Measurements from ENCODE around the gene RAB1A.

DNA sequence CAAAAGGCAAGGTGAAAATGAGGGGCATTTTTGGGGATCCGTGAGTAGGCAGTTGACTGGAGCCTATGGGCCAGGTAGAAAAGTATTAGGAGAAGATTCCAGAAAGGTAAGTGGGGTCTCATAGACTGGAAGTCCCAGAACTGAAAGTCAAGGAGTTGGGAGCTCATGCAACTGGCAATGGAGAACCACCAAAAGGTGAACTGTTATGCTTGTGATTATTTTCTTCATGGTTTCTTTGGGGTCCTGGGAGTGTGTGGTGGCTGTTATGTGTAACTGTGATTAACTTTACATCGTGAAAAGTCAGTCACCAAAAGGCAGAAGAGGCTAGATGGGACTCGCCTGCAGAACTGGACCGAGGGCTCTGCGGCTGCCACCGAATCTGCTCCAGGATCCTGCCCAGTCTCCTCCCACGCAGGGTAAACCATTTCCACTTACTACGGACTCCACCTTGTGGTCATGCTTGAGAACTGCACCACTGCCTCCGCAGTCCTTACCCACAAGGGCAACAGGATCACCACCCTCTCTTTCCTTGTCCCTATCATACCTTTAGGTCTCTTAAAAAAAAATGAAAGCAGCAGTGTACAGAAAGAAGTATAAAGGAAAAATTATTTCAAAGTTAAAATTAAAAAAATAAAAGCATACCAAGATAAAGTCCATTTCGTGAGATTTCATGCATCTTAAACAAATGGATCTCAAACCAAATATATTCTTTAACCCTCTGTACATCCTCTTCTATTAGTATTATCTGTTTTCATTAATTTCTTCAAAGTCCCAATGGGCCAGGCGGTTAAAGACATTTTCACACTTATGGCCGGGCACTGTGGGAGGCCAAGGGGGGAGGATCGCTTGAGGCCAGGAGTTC, 89.3 kb downstream of the RAB1A start:
- TF ChIP-seq, protein P1, sequence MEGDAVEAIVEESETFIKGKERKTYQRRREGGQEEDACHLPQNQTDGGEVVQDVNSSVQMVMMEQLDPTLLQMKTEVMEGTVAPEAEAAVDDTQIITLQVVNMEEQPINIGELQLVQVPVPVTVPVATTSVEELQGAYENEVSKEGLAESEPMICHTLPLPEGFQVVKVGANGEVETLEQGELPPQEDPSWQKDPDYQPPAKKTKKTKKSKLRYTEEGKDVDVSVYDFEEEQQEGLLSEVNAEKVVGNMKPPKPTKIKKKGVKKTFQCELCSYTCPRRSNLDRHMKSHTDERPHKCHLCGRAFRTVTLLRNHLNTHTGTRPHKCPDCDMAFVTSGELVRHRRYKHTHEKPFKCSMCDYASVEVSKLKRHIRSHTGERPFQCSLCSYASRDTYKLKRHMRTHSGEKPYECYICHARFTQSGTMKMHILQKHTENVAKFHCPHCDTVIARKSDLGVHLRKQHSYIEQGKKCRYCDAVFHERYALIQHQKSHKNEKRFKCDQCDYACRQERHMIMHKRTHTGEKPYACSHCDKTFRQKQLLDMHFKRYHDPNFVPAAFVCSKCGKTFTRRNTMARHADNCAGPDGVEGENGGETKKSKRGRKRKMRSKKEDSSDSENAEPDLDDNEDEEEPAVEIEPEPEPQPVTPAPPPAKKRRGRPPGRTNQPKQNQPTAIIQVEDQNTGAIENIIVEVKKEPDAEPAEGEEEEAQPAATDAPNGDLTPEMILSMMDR (IDR thresholded peaks at IDR 0.05) = peak; percentile 94 to 97 (median 96)
- TF ChIP-seq POLR2A (IDR thresholded peaks at IDR 0.05) (no peak), EP300 (IDR thresholded peaks at IDR 0.05) (no peak)

Measured in gastroesophageal sphincter (tissue), 3 donors.